Naive thymus-derived CD4-positive, alpha-beta T cell (primary cell): ENCODE results near the gene ARHGAP10. TPM values are rescaled to one million over a fixed set of nuclear protein-coding genes. Genes with fewer than 3 reads are reported as not detected.

Experiments used
- ATAC-seq: fragments of 150-1000 bp; cut with Tn5 transposase; 2 replicates; pipeline ENCODE4 v1.10.0; 2021; ENCODE audit warnings: mild to moderate bottlenecking, moderate library complexity
- CTCF ChIA-PET: fragments of 350-600 bp; sonication (Branson Sonifier 250); formaldehyde crosslinking; loops from one replicate; lab custom pipeline; 2021; ENCODE audit warnings: antibody characterized with exemption; lab: Charles Lee
- POLR2A ChIA-PET: fragments of 350-600 bp; sonication (Branson Sonifier 250); formaldehyde crosslinking; loops from one replicate; lab custom pipeline; 2021; ENCODE audit warnings: antibody characterized with exemption, inconsistent platforms; lab: Charles Lee
- DNase-seq, 9 donors: peaks; one replicate each; pipeline versions ENCODE4 v3.0.0 to v3.0.0-alpha.2; 2020 to 2022; ENCODE audit warnings: mixed read lengths in 1 of 9
- H3K27ac ChIP-seq: one replicate; pipeline ENCODE4 v1.7.0; 2013; ENCODE audit warnings: mild to moderate bottlenecking, low read depth, low read length, moderate library complexity
- H3K27me3 ChIP-seq, 2 donors: one replicate each; pipeline ENCODE4 v1.7.0; 2013; ENCODE audit warnings: low read length in 2 of 2, mild to moderate bottlenecking in 2 of 2, moderate library complexity in 2 of 2; ENCODE audit not compliant: control insufficient read depth in 2 of 2, insufficient read depth in 2 of 2
- H3K36me3 ChIP-seq, 3 experiments: 1 replicate in 2 of 3; 2 replicates in 1 of 3; pipeline ENCODE4 v1.7.0; 2013; ENCODE audit warnings: low read length in 3 of 3, mild to moderate bottlenecking in 3 of 3, moderate library complexity in 1 of 3; ENCODE audit not compliant: insufficient read depth in 3 of 3, control insufficient read depth in 2 of 3
- H3K4me1 ChIP-seq, 2 donors: one replicate each; pipeline ENCODE4 v1.7.0; 2013; ENCODE audit warnings: low read length in 2 of 2, mild to moderate bottlenecking in 2 of 2, moderate library complexity in 1 of 2; ENCODE audit not compliant: control insufficient read depth in 2 of 2, insufficient read depth in 2 of 2
- H3K4me3 ChIP-seq: 2 replicates; pipeline ENCODE4 v1.7.0; 2013; ENCODE audit warnings: mild to moderate bottlenecking, low read length
- H3K9me3 ChIP-seq, 3 experiments: 1 replicate in 2 of 3; 2 replicates in 1 of 3; pipeline ENCODE4 v1.7.0; 2013; ENCODE audit warnings: low read length in 3 of 3; ENCODE audit not compliant: control insufficient read depth in 2 of 3
- H3K27ac Mint-ChIP-seq, 9 donors: one replicate each; pipeline ENCODE4 v1.8.0; 2020 to 2022; ENCODE audit warnings: mixed read lengths in 9 of 9, mild to moderate bottlenecking in 8 of 9, moderate library complexity in 5 of 9, inconsistent platforms in 2 of 9
- H3K27me3 Mint-ChIP-seq, 5 donors: one replicate each; pipeline ENCODE4 v1.8.0; 2021 to 2022; ENCODE audit warnings: mixed read lengths in 5 of 5, mild to moderate bottlenecking in 1 of 5
- H3K36me3 Mint-ChIP-seq, 5 donors: one replicate each; pipeline ENCODE4 v1.8.0; 2020 to 2022; ENCODE audit warnings: mixed read lengths in 5 of 5, mild to moderate bottlenecking in 3 of 5, inconsistent platforms in 1 of 5
- H3K4me1 Mint-ChIP-seq, 7 donors: one replicate each; pipeline ENCODE4 v1.8.0; 2020 to 2022; ENCODE audit warnings: mixed read lengths in 7 of 7, mild to moderate bottlenecking in 3 of 7, inconsistent platforms in 1 of 7
- H3K4me3 Mint-ChIP-seq, 10 donors: one replicate each; pipeline ENCODE4 v1.8.0; 2020 to 2022; ENCODE audit warnings: mild to moderate bottlenecking in 10 of 10, mixed read lengths in 10 of 10, moderate library complexity in 6 of 10, inconsistent platforms in 2 of 10
- H3K9me3 Mint-ChIP-seq, 11 donors: one replicate each; pipeline ENCODE4 v1.8.0; 2020 to 2022; ENCODE audit warnings: mixed read lengths in 11 of 11, mild to moderate bottlenecking in 4 of 11, inconsistent platforms in 1 of 11, moderate library complexity in 1 of 11
- intact Hi-C, 2 donors: fragments of 100-400 bp; cut with micrococcal nuclease; formaldehyde crosslinking; loops; one replicate each; pipeline ENCODE4 v1.15.1; 2023
- polyA plus RNA-seq, 2 donors: library from polyadenylated mRNA; unstranded; fragments of 300-500 nt; fragmentation: Illumina TruSeq; gene quantifications; one replicate each; pipeline ENCODE4 v1.2.3, GENCODE V29; 2021
- total RNA-seq, 6 experiments: library from RNA in 5 of 6; stranded (reverse) in 5 of 6; gene quantifications; 1 replicate in 5 of 6; 2 replicates in 1 of 6; pipeline ENCODE4 v1.2.3 and lab custom pipeline; 2021 to 2026

ARHGAP10 gene
- total and polyA plus RNA-seq, 7 experiments from 2014 or later: 1.9 to 8.5 (median 3.0) TPM

DNA sequence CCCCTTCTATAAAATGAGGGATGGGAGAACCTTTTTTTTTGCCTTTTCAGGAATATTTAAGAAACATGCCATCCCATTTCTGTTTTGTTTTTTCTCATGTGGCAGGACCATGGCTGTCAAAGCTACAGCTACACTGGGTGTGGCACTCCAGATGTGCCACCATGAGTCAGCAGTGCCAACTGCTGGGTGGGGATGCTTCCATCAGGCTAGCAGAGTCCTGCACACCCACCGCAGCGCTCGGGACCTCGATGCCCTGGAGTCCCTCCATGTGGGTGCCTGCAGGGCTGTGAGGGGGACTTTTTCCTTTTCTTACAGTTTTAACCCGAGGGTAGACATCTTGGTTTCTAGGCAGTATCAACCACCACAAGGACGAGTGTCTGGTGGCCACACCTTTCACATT is 357.7 kb downstream of the ARHGAP10 start:
- ATAC-seq: no peak
- intact Hi-C loops: no loop called here
- no peaks in the 10 kb centered on the region for H3K4me1 ChIP-seq
- Mint-ChIP-seq H3K4me3 (no peak overlapping the region), H3K9me3 (peaks cover 0 to 18% (median 10%) of the 10 kb centered on the region in 11 donors), H3K27me3 (no peaks in the 10 kb centered on the region), H3K4me1 (peaks cover 0 to 60% (median 38%) of the 10 kb centered on the region in 7 donors), H3K36me3 (peaks cover 0 to 63% (median 41%) of the 10 kb centered on the region in 5 donors), H3K27ac (peak overlapping the region in 1 of 9 donors; percentile 72)
- ChIA-PET CTCF (no interaction called here), POLR2A (no interaction called here)
- H3K27ac ChIP-seq: no peak overlapping the region
- no peak for DNase-seq
- H3K36me3 ChIP-seq: no peaks in the 10 kb centered on the region
- H3K4me3 ChIP-seq: no peak overlapping the region
- H3K9me3 ChIP-seq: no peaks in the 10 kb centered on the region
- no peaks in the 10 kb centered on the region for H3K27me3 ChIP-seq

DNA sequence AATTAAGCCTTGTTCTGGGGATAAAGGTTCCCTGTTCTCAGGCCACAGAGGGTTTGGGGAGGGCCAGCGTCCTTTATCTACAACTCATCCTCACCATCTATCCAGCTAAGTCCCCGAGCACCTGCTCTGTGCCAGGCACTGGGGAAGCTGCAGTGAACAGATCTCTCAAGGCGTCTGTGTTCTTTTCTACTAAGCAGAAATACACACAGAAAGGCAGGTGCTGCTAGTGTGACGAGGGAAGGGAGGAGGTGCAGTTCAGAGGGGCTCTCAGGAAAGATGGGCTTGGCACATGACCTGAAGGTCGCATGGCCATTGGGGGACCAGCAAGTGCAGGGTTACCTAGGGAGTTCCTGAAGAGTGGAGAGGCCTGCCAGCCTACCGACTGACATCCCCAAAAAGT is 358.1 kb downstream of the ARHGAP10 start:
- Mint-ChIP-seq H3K9me3 (peaks cover 0 to 16% (median 9%) of the 10 kb centered on the region in 11 donors), H3K36me3 (peaks cover 0 to 59% (median 37%) of the 10 kb centered on the region in 5 donors), H3K4me1 (peaks cover 0 to 56% (median 34%) of the 10 kb centered on the region in 7 donors), H3K4me3 (no peak overlapping the region), H3K27ac (peak overlapping the region in 3 of 9 donors; percentile 65 to 72 (median 71)), H3K27me3 (no peaks in the 10 kb centered on the region)
- ChIA-PET CTCF (no interaction called here), POLR2A (no interaction called here)
- H3K4me1 ChIP-seq: no peaks in the 10 kb centered on the region
- no peaks in the 10 kb centered on the region for H3K36me3 ChIP-seq
- no peak overlapping the region for H3K27ac ChIP-seq
- ATAC-seq: no peak
- no peaks in the 10 kb centered on the region for H3K27me3 ChIP-seq
- intact Hi-C loops: no loop called here
- no peak for DNase-seq
- no peaks in the 10 kb centered on the region for H3K9me3 ChIP-seq
- H3K4me3 ChIP-seq: no peak overlapping the region

DNA sequence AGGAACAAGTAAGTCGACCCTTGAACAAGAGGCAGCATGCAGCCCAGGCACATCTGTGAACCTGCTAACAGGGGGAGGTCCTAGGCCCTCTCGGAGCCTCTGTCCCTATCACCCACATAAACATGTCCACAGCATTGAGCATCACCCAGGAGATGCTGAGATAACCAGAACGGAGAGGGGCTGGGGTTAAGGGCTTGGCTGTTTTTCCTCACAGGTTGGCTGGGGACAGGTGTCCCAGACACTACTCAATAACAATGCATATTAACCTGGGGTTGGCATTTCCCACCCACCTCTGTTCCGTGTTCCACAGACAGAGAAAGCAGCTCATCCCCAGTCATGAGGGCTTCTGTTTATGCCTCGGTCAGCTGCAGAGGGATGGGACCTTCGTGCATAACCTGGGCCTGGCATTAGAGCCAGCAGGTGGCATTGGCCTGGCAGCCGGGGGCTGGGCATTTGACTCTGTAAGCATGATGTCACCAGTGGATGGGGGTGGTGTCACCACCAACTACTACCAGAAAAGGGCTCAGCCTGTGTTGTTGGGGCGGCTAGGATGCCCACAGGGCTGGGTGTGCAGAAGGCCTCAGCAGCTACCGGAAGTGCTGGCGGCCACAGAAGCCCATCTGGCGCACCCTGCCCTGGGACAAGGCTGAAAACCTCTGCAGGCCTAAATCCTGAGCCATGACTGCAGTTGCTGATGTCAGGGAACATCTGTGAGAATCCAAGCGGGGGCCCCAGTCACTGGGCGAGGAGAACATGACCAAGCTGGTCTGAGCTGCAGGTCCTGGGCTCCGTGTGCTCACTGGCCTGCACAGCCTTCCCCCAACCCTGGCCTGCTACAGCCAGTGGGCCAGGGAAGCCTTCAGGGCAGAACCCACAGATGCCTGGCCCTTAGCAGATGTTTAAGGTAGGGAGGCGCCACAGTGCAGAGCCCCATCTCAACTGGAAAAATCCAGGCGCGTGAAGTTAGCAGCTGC is 358.9 kb downstream of the ARHGAP10 start:
- ATAC-seq: no peak
- peaks cover 0 to 8% (median 4%) of the 10 kb centered on the region in 11 donors for H3K9me3 Mint-ChIP-seq
- no peak overlapping the region for H3K4me3 Mint-ChIP-seq

DNA sequence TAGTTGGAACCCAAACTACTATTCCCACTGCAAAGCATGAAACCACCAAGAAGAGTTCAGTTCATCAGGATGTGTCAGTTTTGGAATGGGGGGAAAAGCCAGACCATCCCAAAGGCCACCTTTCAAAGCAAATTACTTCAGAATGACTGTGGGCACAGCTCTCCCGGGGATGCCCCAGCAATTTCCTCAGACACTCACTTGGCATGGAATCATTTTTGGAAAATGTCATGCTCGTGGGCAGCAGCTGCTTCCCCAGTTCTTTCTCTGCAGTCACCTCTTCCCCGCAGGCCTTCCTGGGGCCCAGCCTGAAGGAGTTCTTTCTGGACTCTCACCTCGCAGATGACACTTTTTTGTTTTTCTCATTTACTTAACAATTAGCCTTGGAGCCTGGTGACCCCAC is 360.0 kb downstream of the ARHGAP10 start:
- ChIA-PET POLR2A (no interaction called here), CTCF (no interaction called here)
- Histone ChIP-seq H3K4me1 (no peaks in the 10 kb centered on the region), H3K9me3 (no peaks in the 10 kb centered on the region), H3K36me3 (no peaks in the 10 kb centered on the region), H3K27me3 (no peaks in the 10 kb centered on the region), H3K27ac (no peak overlapping the region), H3K4me3 (no peak overlapping the region)
- H3K27ac Mint-ChIP-seq: peak overlapping the region in 5 of 9 donors; percentile 36 to 61 (median 49)
- intact Hi-C loops: no loop called here
- H3K4me3 Mint-ChIP-seq: no peak overlapping the region
- H3K9me3 Mint-ChIP-seq: peaks cover 0 to 6% (median 2%) of the 10 kb centered on the region in 11 donors
- DNase-seq (no peak), ATAC-seq (no peak)
- H3K4me1 Mint-ChIP-seq: peaks cover 0 to 48% (median 18%) of the 10 kb centered on the region in 7 donors
- H3K27me3 Mint-ChIP-seq: no peaks in the 10 kb centered on the region
- peaks cover 0 to 49% (median 25%) of the 10 kb centered on the region in 5 donors for H3K36me3 Mint-ChIP-seq

More for the DNA sequence above, 358.9 kb downstream of the ARHGAP10 start:
- no peaks in the 10 kb centered on the region for H3K9me3 ChIP-seq
- H3K27ac ChIP-seq: no peak overlapping the region
- ChIA-PET POLR2A (interaction anchor here (0.6 kb wide), 1 partner anchor 1015 kb away, joined by 3 read pairs; no protein-coding TSS in a partner anchor), CTCF (no interaction called here)
- intact Hi-C loops: no loop called here
- no peaks in the 10 kb centered on the region for H3K27me3 ChIP-seq
- Mint-ChIP-seq H3K27me3 (no peaks in the 10 kb centered on the region), H3K4me1 (peaks cover 0 to 49% (median 27%) of the 10 kb centered on the region in 7 donors), H3K27ac (peak overlapping the region in 3 of 9 donors; percentile 65 to 72 (median 71)), H3K36me3 (peaks cover 0 to 51% (median 30%) of the 10 kb centered on the region in 5 donors)
- no peak for DNase-seq
- no peaks in the 10 kb centered on the region for H3K36me3 ChIP-seq
- no peaks in the 10 kb centered on the region for H3K4me1 ChIP-seq
- H3K4me3 ChIP-seq: no peak overlapping the region

DNA sequence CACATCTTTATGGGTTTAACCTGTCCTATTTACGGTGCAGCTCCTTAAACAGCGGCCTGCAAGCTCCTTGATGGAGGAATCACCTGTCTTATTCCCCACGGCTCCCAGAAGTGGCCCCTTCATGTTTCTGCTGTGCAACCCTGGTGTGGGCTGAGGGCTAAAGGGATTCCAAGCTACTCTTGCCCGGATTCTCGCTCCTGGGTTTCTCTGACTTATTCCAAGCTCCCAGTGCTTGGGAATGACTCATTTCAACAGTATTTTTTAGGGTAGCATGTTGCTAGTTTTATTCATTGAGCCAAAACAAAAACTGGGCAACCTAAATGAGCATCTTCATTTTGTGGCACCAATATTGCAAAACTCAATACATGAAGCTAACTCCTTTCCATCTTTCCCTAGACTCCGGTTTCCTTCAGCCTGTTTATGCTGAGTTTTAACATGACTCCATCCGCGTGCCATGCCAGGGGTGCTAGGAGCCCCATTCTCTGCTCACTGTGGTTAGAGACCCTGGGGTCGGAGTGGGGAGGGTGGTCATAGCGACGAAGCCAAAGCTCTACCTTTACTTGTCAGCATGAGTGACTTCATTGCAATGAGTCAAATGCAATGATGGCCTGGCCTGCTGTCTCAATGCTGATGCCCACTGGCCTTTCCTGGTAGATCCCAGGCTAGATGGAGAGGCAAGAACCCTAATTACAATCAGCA is 360.6 kb downstream of the ARHGAP10 start:
- Histone ChIP-seq H3K4me3 (no peak overlapping the region), H3K9me3 (no peaks in the 10 kb centered on the region), H3K36me3 (no peaks in the 10 kb centered on the region), H3K27ac (no peak overlapping the region), H3K4me1 (no peaks in the 10 kb centered on the region), H3K27me3 (no peaks in the 10 kb centered on the region)
- DNase-seq (no peak), ATAC-seq (no peak)
- Mint-ChIP-seq H3K9me3 (peaks cover 0 to 4% (median 0%) of the 10 kb centered on the region in 11 donors), H3K27me3 (no peaks in the 10 kb centered on the region), H3K4me1 (peaks cover 0 to 43% (median 13%) of the 10 kb centered on the region in 7 donors), H3K27ac (peak overlapping the region in 3 of 9 donors; percentile 36 to 61 (median 51)), H3K4me3 (no peak overlapping the region), H3K36me3 (peaks cover 0 to 50% (median 21%) of the 10 kb centered on the region in 5 donors)
- ChIA-PET CTCF (no interaction called here), POLR2A (no interaction called here)
- intact Hi-C loops: no loop called here

DNA sequence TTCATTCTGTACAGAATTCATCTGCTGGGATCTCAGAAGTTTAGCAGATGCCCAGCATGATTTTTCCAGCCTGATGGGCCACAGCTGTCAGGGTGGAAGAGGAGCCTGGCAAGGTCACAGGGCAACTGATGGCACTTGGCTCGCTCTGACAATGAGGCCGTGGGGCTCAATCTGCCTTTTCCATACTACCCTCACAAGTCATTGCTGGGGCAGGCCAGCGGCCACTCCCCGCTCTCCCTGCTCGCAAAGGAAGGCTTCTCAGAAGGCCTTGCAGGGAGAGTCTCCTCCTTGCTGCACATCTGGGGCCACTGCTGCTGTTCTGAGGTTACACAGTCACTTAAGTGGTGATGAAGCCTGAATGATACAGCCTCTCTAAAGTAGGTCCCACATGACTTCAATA is 361.2 kb downstream of the ARHGAP10 start:
- Mint-ChIP-seq H3K4me1 (peaks cover 0 to 40% (median 7%) of the 10 kb centered on the region in 7 donors), H3K4me3 (no peak overlapping the region), H3K9me3 (peaks cover 0 to 2% (median 0%) of the 10 kb centered on the region in 11 donors), H3K27me3 (no peaks in the 10 kb centered on the region), H3K27ac (no peak overlapping the region), H3K36me3 (peaks cover 0 to 48% (median 23%) of the 10 kb centered on the region in 5 donors)
- Histone ChIP-seq H3K36me3 (no peaks in the 10 kb centered on the region), H3K27ac (no peak overlapping the region), H3K4me1 (no peaks in the 10 kb centered on the region), H3K4me3 (no peak overlapping the region), H3K27me3 (no peaks in the 10 kb centered on the region), H3K9me3 (no peaks in the 10 kb centered on the region)
- intact Hi-C loops: no loop called here
- DNase-seq (no peak), ATAC-seq (no peak)
- ChIA-PET POLR2A (no interaction called here), CTCF (interaction anchor here (0.8 kb wide), 1 partner anchor 10 kb away, joined by 3 read pairs; no protein-coding TSS in a partner anchor)
